GM19099 (cell line): ENCODE results near the gene AKR1B15.

Experiments used
- POLR2A ChIP-seq: IDR thresholded peaks from 3 replicates; pipeline ENCODE4 v1.6.1; 2011; ENCODE audit warnings: low read depth; ENCODE audit not compliant: insufficient read length; ENCODE audit errors: extremely low read depth

AKR1B15 gene

GRCh38 chr7:134548877-134549276, at the start of gene AKR1B15:
Gene AKR1B15 (plus strand): TSS chr7:134549110. CDS start chr7:134564620, 15,510 bp downstream.
- no peak for TF ChIP-seq POLR2A

GRCh38 chr7:134500406-134500805, 48.5 kb upstream of the AKR1B15 start:
- TF ChIP-seq POLR2A = no peak

- no peak for TF ChIP-seq POLR2A
Measured at GRCh38 chr7:134500982-134501381, 47.9 kb upstream of the AKR1B15 start.

- no peak for TF ChIP-seq POLR2A
Measured at GRCh38 chr7:134502463-134503371, 46.2 kb upstream of the AKR1B15 start.

GRCh38 chr7:134504660-134505164, 44.2 kb upstream of the AKR1B15 start:
- no peak for TF ChIP-seq POLR2A

GRCh38 chr7:134505856-134506255, 43.1 kb upstream of the AKR1B15 start:
- no peak for TF ChIP-seq POLR2A

- TF ChIP-seq POLR2A = no peak
Measured at GRCh38 chr7:134509010-134509409, 39.9 kb upstream of the AKR1B15 start.

- no peak for TF ChIP-seq POLR2A
Measured at GRCh38 chr7:134510646-134511045, 38.3 kb upstream of the AKR1B15 start.

GRCh38 chr7:134512271-134512670, 36.6 kb upstream of the AKR1B15 start:
- no peak for TF ChIP-seq POLR2A

- TF ChIP-seq POLR2A = no peak
Measured at GRCh38 chr7:134513169-134513752, 35.6 kb upstream of the AKR1B15 start.

GRCh38 chr7:134514106-134514505, 34.8 kb upstream of the AKR1B15 start:
- TF ChIP-seq POLR2A = no peak

GRCh38 chr7:134514663-134515062, 34.2 kb upstream of the AKR1B15 start:
- TF ChIP-seq POLR2A = no peak

GRCh38 chr7:134515569-134516468, 33.1 kb upstream of the AKR1B15 start:
- TF ChIP-seq POLR2A = no peak

- no peak for TF ChIP-seq POLR2A
Measured at GRCh38 chr7:134520130-134520529, 28.8 kb upstream of the AKR1B15 start.

GRCh38 chr7:134522601-134523000, 26.3 kb upstream of the AKR1B15 start:
- no peak for TF ChIP-seq POLR2A
